ENCODE data around the gene TSHZ2.

GRCh38 chr20:53149148-53149889 lies 177.2 kb downstream of the TSHZ2 start:
- TF ChIP-seq CTCF (IDR thresholded peaks at IDR 0.05) = no peak
- TF ChIP-seq POLR2A (IDR thresholded peaks at IDR 0.05) = no peak

Data from heart left ventricle (tissue), 13 donors.